GM06990 (cell line): ENCODE results near the gene IL1RL1.

Experiments
- DNase-seq: peaks from one replicate; pipeline ENCODE4 v3.0.0-alpha.2; 2011; ENCODE audit not compliant: insufficient read length; ENCODE audit errors: extremely low read depth
- H3K27me3 ChIP-seq: replicated peaks from 2 replicates; pipeline ENCODE4 v1.6.0; 2011; ENCODE audit warnings: low read length; ENCODE audit not compliant: control insufficient read depth, insufficient read depth
- H3K36me3 ChIP-seq: 2 replicates; pipeline ENCODE4 v1.5.1; 2011; ENCODE audit warnings: low read length; ENCODE audit not compliant: control insufficient read depth, insufficient read depth
- H3K4me3 ChIP-seq: replicated peaks from 2 replicates; pipeline ENCODE4 v1.5.1; 2011; ENCODE audit warnings: low read depth, mild to moderate bottlenecking, control low read depth, low read length
- CTCF ChIP-seq: IDR thresholded peaks from 2 replicates; pipeline ENCODE4 v1.5.1; 2011; ENCODE audit warnings: low read length, control low read depth, mild to moderate bottlenecking, inconsistent platforms; ENCODE audit not compliant: insufficient read depth, poor library complexity, severe bottlenecking

Gene IL1RL1

DNA sequence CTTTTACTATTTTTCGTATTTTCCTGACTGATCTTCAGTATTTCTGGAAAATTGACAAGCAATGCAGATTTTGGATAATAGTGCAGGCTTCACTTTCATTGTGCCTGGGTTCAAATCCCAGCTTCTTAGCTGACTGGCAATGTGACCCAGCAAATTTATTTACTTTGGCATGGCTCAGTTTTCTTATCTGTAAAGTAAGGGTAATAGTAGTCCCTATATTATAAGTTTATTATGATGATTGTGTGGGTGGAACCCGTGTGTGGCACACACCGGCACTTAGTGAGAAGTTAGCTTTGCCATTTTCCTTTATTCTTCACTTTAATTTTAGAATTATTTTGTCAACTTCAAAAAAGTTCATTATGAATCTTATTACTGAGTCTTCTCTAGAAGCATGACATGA is 7.8 kb upstream of the IL1RL1 start:
- H3K27me3 ChIP-seq, result no peaks in the 10 kb centered on the region
- TF ChIP-seq CTCF, result no peak
- no peak overlapping the region for H3K4me3 ChIP-seq

DNA sequence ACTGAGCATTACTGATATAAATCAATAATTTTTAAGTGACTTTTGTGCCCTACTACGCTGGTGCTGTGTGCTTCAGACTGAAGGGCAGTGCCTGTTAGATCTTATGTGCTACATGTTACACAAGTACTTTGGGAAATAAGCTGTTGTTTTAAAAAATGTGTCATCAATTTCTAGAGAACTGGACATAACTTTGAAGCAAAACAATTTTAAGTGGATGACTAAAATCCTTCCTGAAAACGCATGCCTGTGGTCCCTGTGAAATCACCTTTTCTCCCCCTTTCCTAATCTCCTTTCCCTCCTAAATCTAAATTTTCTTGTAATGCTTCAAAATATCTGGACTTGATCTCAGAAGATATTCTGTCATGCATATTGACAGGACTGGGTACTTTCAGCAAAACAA is 7.1 kb upstream of the IL1RL1 start:
- Histone ChIP-seq H3K36me3 (no peaks in the 10 kb centered on the region), H3K4me3 (no peak overlapping the region), H3K27me3 (no peaks in the 10 kb centered on the region)
- TF ChIP-seq CTCF, result no peak
- no peak for DNase-seq

More for the DNA sequence above, 7.8 kb upstream of the IL1RL1 start:
- H3K36me3 ChIP-seq, result no peaks in the 10 kb centered on the region
- DNase-seq, result no peak

DNA sequence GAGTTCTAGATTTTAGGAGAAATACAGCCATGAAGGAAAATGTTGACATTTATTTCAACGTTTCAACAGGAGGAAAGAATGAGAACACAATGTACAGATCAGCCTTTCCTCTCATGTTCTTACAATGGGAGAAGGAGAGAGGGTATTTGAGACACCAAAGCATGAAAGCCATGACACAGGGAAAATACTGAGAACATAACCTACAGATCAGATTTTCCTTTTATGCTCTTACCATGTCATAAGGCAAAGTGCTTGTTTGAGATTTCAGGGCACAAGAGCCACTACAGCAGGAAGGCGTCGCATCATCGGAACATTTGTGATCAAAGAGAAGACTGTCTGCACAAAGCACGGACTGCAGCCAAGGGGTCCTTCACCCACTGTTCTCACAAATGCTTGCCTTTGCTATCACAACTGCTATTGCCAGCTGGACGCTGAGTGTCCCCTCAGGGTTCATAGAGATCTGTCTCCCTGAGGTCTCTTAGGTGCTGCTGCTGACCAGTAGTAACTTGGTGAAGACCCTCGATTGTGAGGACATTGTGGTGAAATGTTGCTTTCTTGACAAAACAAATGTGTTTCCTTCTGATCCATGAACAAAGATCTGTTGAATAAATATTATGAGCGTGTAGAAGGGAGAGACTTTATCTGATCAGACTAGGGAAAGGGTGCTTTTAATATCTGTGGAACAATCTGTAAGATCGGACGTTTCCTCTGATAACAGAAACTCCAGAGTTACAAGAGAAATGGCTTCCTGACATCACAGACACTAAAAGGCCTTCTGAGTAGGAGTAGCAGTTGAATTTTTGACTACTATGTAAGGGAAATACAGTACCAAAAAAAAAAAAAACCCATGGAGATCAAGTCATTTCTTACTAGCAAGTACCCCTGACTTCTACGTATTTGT is 6.4 kb upstream of the IL1RL1 start:
- H3K27me3 ChIP-seq, result no peaks in the 10 kb centered on the region
- no peak for TF ChIP-seq CTCF
- no peak for DNase-seq

DNA sequence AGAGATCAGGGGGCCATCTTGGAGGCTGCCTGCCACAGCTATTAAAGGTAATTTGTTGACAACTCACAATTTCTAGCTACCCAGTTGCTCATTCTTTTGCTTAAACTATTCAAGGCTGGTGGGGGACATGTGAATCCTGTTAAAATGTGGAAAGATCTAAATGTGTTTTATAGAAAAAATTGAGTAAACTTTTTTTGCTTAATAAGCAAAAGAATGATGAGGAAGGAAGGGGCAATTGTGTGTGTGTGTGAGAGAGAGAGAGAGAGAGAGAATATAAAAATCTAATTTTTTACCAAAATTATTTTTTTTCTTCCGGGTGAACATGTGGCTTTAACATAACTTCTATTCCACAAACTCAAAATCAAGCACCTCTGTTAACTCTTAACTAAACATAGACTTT is 5.2 kb upstream of the IL1RL1 start:
- no peak for TF ChIP-seq CTCF

More for the DNA sequence above, 6.4 kb upstream of the IL1RL1 start:
- H3K36me3 ChIP-seq, result no peaks in the 10 kb centered on the region
- H3K4me3 ChIP-seq, result no peak overlapping the region

GRCh38 chr2:102313025-102313424 is 1.7 kb downstream of the IL1RL1 start:
- no peaks in the 10 kb centered on the region for H3K36me3 ChIP-seq
- DNase-seq, result no peak
- H3K4me3 ChIP-seq, result no peak overlapping the region
- no peaks in the 10 kb centered on the region for H3K27me3 ChIP-seq
- TF ChIP-seq CTCF, result no peak

More for the DNA sequence above, 5.2 kb upstream of the IL1RL1 start:
- Histone ChIP-seq H3K36me3 (no peaks in the 10 kb centered on the region), H3K4me3 (no peak overlapping the region), H3K27me3 (no peaks in the 10 kb centered on the region)
- no peak for DNase-seq
